Hematopoietic multipotent progenitor cell (in vitro differentiated cells): ENCODE measurements around the gene DNM3. TPM values are rescaled to one million over a fixed set of nuclear protein-coding genes. Genes with fewer than 3 reads are reported as not detected.

Source experiments
- DNase-seq, 3 donors: peaks; one replicate each; pipeline ENCODE4 v3.0.0-alpha.2; 2011 to 2015; ENCODE audit warnings: low read depth in 2 of 3, low spot score in 2 of 3
- total RNA-seq: library from RNA; depleted of rRNA; stranded (reverse); fragments of >200 nt; gene quantifications from one replicate; pipeline ENCODE4 v1.2.3, GENCODE V29; 2012

The DNM3 gene
- total RNA-seq, 1 donor = 4.0 TPM

GRCh38 chr1:172378109-172378760 is 536.9 kb downstream of the DNM3 start:
- no peak for DNase-seq

- DNase-seq = peak in 2 of 3 donors; percentile 27 to 60
Measured at GRCh38 chr1:172380441-172381244, 539.3 kb downstream of the DNM3 start.

GRCh38 chr1:172381946-172382345 is 540.6 kb downstream of the DNM3 start:
- DNase-seq = no peak

GRCh38 chr1:172382406-172382805 is 541.1 kb downstream of the DNM3 start:
- DNase-seq = no peak

- DNase-seq = no peak
Measured at GRCh38 chr1:172382990-172383389, 541.7 kb downstream of the DNM3 start.

GRCh38 chr1:172383536-172383935 is 542.2 kb downstream of the DNM3 start:
- DNase-seq = no peak

- no peak for DNase-seq
Measured at GRCh38 chr1:172384656-172385055, 543.4 kb downstream of the DNM3 start.

GRCh38 chr1:172386046-172386445 is 544.7 kb downstream of the DNM3 start:
- no peak for DNase-seq

- no peak for DNase-seq
Measured at GRCh38 chr1:172388490-172388889, 547.2 kb downstream of the DNM3 start.

- DNase-seq = no peak
Measured at GRCh38 chr1:172390301-172390682, 549.0 kb downstream of the DNM3 start.

GRCh38 chr1:172390683-172391551 is 549.6 kb downstream of the DNM3 start:
- DNase-seq = no peak

GRCh38 chr1:172391976-172392375 is 550.7 kb downstream of the DNM3 start:
- DNase-seq = no peak

GRCh38 chr1:172393354-172393753 is 552.1 kb downstream of the DNM3 start:
- peak in 1 of 3 donors; percentile 53 for DNase-seq

- peak in 2 of 3 donors; percentile 47 to 81 for DNase-seq
Measured at GRCh38 chr1:172394141-172394751, 552.9 kb downstream of the DNM3 start.

- no peak for DNase-seq
Measured at GRCh38 chr1:172394811-172395210, 553.5 kb downstream of the DNM3 start.

GRCh38 chr1:172395576-172395975 is 554.3 kb downstream of the DNM3 start:
- DNase-seq = no peak

- no peak for DNase-seq
Measured at GRCh38 chr1:172397221-172397620, 555.9 kb downstream of the DNM3 start.

- DNase-seq = no peak
Measured at GRCh38 chr1:172397633-172398032, 556.3 kb downstream of the DNM3 start.

- DNase-seq = no peak
Measured at GRCh38 chr1:172398193-172398592, 556.9 kb downstream of the DNM3 start.

- peak in 2 of 3 donors; percentile 28 to 64 for DNase-seq
Measured at GRCh38 chr1:172398970-172399755, 557.9 kb downstream of the DNM3 start.
